ENCODE results near the gene ELAVL4. TPM values are rescaled to one million over a fixed set of nuclear protein-coding genes. Genes with fewer than 3 reads are reported as not detected.

Gene ELAVL4
- polyA plus RNA-seq, 3 donors: not detected

DNA sequence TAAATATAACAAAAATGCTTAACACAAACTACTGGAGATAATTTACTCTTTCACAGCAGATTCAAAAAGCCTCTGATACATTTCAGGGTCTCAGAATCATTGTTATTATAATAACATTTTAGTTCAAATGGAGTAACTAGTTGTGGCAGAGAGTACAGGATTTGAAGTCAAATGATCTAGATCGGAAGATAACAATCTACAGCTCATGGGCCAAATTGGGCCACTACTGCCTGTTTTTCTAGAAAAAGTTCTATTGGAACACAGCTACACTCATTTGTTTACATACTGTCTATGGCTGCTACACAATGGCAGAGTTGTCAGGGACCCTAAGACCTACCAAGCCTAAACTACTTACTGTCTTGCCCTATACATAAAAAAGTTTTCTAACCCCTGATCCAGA is 63.6 kb downstream of the ELAVL4 start:
- TF ChIP-seq, protein P1, sequence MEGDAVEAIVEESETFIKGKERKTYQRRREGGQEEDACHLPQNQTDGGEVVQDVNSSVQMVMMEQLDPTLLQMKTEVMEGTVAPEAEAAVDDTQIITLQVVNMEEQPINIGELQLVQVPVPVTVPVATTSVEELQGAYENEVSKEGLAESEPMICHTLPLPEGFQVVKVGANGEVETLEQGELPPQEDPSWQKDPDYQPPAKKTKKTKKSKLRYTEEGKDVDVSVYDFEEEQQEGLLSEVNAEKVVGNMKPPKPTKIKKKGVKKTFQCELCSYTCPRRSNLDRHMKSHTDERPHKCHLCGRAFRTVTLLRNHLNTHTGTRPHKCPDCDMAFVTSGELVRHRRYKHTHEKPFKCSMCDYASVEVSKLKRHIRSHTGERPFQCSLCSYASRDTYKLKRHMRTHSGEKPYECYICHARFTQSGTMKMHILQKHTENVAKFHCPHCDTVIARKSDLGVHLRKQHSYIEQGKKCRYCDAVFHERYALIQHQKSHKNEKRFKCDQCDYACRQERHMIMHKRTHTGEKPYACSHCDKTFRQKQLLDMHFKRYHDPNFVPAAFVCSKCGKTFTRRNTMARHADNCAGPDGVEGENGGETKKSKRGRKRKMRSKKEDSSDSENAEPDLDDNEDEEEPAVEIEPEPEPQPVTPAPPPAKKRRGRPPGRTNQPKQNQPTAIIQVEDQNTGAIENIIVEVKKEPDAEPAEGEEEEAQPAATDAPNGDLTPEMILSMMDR (IDR thresholded peaks at IDR 0.05): no peak

DNA sequence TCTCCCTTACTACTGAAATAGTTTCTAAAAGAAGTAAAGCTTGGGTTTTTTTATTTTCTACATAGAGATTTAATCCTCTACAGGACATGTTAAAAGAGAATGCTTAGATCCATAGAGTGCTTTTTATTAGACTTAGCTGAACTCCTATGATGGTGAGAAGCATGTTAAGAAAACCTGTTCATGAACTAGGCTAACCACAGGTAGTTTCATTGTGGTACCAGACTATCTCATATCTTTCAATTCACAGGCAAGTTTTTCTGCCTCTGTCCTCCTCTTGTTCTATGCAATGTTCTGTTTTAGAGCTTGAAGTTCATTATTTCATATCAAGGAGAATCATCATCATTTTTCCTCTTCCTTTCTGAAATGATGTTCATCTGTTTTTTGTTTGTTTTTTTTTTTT is 65.4 kb downstream of the ELAVL4 start:
- Histone ChIP-seq H3K9ac (ENCODE audit: insufficient read depth, low read length, poor library complexity, severe bottlenecking) (no peak overlapping the region), H4K20me1 (ENCODE audit: insufficient read depth, low read length) (no peaks in the 10 kb centered on the region), H3K9me3 (replicated peaks in 1 of 2; ENCODE audit: control insufficient read depth in 1 of 2, insufficient read depth in 1 of 2, low read length in 2 of 2) (no peaks in the 10 kb centered on the region), H3K27me3 (ENCODE audit: control insufficient read depth in 2 of 2, insufficient read depth in 2 of 2, low read length in 2 of 2) (no peaks in the 10 kb centered on the region), H2AFZ (ENCODE audit: insufficient read depth, low read depth, low read length, poor library complexity, severe bottlenecking) (no peak overlapping the region), H3K36me3 (replicated peaks in 1 of 2; ENCODE audit: control insufficient read depth in 1 of 2, insufficient read depth in 2 of 2, low read length in 2 of 2) (no peaks in the 10 kb centered on the region), H3K4me3 (replicated peaks in 1 of 3; ENCODE audit: low read depth in 2 of 3, low read length in 3 of 3) (no peak overlapping the region), H3K79me2 (ENCODE audit: insufficient read depth, low read length) (no peaks in the 10 kb centered on the region), H3K4me2 (replicated peaks; ENCODE audit: extremely low read depth, low read length, poor library complexity, severe bottlenecking) (no peak overlapping the region), H3K27ac (ENCODE audit: low read depth in 1 of 2, low read length in 2 of 2) (no peak overlapping the region), H3K4me1 (ENCODE audit: control insufficient read depth in 1 of 2, insufficient read depth in 2 of 2, low read length in 2 of 2) (no peaks in the 10 kb centered on the region)
- H3K4me1 Mint-ChIP-seq: no peaks in the 10 kb centered on the region
- H3K36me3 Mint-ChIP-seq: no peaks in the 10 kb centered on the region
- H3K27ac Mint-ChIP-seq: no peak overlapping the region
- H3K4me3 Mint-ChIP-seq: no peak overlapping the region
- intact Hi-C loops (cut with micrococcal nuclease): no loop called here
- TF ChIP-seq, protein P1 (IDR thresholded peaks at IDR 0.05): no peak
- peaks cover 0 to 3% (median 0%) of the 10 kb centered on the region in 3 donors for H3K27me3 Mint-ChIP-seq (ENCODE audit: low read depth in 3 of 3)
- no peak for DNase-seq
- H3K9me3 Mint-ChIP-seq: no peaks in the 10 kb centered on the region

More for the DNA sequence above, 63.6 kb downstream of the ELAVL4 start:
- intact Hi-C loops (cut with micrococcal nuclease): no loop called here
- Histone ChIP-seq H3K27me3 (ENCODE audit: control insufficient read depth in 2 of 2, insufficient read depth in 2 of 2, low read length in 2 of 2) (no peaks in the 10 kb centered on the region), H3K36me3 (replicated peaks in 1 of 2; ENCODE audit: control insufficient read depth in 1 of 2, insufficient read depth in 2 of 2, low read length in 2 of 2) (no peaks in the 10 kb centered on the region), H3K4me2 (replicated peaks; ENCODE audit: extremely low read depth, low read length, poor library complexity, severe bottlenecking) (no peak overlapping the region), H3K9ac (ENCODE audit: insufficient read depth, low read length, poor library complexity, severe bottlenecking) (no peak overlapping the region), H4K20me1 (ENCODE audit: insufficient read depth, low read length) (no peaks in the 10 kb centered on the region), H2AFZ (ENCODE audit: insufficient read depth, low read depth, low read length, poor library complexity, severe bottlenecking) (no peak overlapping the region), H3K27ac (ENCODE audit: low read depth in 1 of 2, low read length in 2 of 2) (no peak overlapping the region), H3K79me2 (ENCODE audit: insufficient read depth, low read length) (no peaks in the 10 kb centered on the region), H3K4me1 (ENCODE audit: control insufficient read depth in 1 of 2, insufficient read depth in 2 of 2, low read length in 2 of 2) (no peaks in the 10 kb centered on the region), H3K9me3 (replicated peaks in 1 of 2; ENCODE audit: control insufficient read depth in 1 of 2, insufficient read depth in 1 of 2, low read length in 2 of 2) (no peaks in the 10 kb centered on the region), H3K4me3 (replicated peaks in 1 of 3; ENCODE audit: low read depth in 2 of 3, low read length in 3 of 3) (no peak overlapping the region)
- H3K36me3 Mint-ChIP-seq: no peaks in the 10 kb centered on the region
- peaks cover 0 to 2% (median 0%) of the 10 kb centered on the region in 7 donors for H3K9me3 Mint-ChIP-seq
- WGBS (ENCODE audit: insufficient coverage): 100% methylated on average over 1 of the region's 1 CpG
- no peak overlapping the region for H3K4me3 Mint-ChIP-seq
- peaks cover 0 to 3% (median 0%) of the 10 kb centered on the region in 3 donors for H3K27me3 Mint-ChIP-seq (ENCODE audit: low read depth in 3 of 3)
- no peaks in the 10 kb centered on the region for H3K4me1 Mint-ChIP-seq
- DNase-seq: no peak
- no peak overlapping the region for H3K27ac Mint-ChIP-seq

Data from CD14-positive monocyte (primary cell).